Stimulated activated CD4-positive, alpha-beta T cell treated with anti-CD3 and anti-CD28 coated beads, Interleukin-12 subunit alpha, Interleukin-12 subunit beta, amount 100 ng/mL, for 24 hours (primary cell): ENCODE measurements around the gene IER5.
"Not testable (repeated sequence)": the region's sequence is repeated elsewhere in the genome, so short reads cannot be mapped to it uniquely, and the experiment has no call there.

ENCODE experiments used
- DNase-seq, 2 experiments: peaks; one replicate each; pipeline ENCODE4 v3.0.0-alpha.2; 2020; ENCODE audit warnings: low read depth in 2 of 2

Gene IER5

DNA sequence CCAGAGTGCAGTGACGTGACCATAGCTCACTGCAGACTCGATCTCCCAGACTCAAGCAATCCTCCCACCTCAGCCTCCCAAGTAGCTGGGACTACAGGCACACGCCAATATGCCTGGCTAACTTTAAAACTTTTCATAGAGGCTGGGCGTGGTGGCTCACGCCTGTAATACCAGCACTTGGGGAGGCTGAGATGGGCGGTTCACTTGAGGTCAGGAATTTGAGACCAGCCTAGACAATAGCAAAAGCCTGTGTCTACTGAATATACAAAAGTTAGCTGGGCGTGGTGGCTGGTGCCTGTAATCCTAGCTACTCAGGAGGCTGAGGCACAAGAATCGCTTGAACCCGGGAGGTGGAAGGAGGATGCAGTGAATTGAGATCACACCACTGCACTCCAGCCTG, 27.5 kb downstream of the IER5 start:
- not testable (repeated sequence) for DNase-seq

DNA sequence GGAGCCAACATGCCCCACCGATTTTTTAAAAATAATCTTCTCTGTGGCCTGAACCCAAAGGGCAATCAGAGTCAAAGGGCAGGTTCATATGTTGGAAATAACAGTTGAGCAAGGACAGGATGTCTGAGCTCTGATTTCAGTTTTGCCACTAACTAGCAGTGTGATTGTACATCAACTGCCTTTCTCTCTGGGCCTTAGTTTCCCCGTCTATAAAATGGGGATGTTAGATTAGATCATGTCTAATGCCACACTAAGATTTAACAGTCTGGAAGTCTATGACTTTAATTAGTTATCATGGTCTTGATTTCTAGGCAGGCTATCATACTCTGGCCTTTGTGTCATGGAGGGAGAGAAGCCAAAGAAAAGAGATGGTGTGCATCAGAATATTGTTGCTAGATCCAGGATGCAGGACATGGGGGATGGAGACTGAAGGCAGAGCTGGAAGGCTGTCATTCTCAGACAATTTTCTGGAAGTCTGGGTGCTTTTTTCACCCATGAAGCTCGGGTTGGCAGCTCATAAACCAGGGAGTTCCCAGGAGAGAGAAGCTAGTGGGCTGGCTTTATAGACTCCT, 28.4 kb downstream of the IER5 start:
- DNase-seq, result no peak

GRCh38 chr1:181117648-181118449, 29.3 kb downstream of the IER5 start:
- no peak for DNase-seq

DNA sequence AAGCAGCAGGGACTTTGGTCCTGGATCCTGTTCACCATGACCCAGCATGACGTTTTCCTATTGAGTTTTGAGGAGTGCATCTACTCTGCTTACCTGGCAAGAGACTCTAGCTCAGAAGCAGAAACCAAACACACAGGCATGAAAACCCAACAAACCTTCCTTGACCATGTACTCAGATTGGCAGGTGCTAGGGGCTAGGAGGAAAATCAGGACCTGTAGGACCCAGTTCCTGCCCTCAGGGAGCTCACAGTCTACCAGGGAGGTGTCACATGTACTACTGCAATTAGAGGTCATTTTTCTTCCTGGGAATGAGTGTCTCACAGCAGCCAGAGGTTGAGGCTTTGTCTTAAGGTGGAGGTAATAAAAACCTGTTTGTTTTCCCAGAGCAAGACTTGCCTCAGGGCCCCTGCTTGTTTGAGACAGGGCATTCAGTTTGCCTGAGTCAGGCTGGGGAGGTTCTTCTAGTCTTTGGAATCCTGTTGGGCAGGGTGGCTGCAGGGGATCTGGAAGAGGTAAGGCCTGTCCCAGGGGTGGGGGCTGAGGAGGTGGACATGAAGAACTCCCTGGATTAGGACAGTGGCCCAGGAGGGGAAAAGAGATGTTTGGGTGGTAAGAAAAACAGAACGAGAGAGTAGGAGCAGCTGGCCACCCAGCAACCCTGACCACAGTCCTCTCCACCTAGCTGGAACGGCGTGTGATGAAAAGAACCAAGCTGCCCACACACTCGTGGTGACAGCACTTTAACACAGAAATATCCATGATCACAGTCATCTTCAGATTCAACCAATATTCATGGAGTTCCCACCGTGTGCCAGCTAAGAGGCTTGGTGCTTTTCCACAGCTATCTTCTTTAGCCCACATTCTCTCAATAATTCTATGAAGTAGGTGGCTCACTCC, 30.8 kb downstream of the IER5 start:
- DNase-seq, result no peak

DNA sequence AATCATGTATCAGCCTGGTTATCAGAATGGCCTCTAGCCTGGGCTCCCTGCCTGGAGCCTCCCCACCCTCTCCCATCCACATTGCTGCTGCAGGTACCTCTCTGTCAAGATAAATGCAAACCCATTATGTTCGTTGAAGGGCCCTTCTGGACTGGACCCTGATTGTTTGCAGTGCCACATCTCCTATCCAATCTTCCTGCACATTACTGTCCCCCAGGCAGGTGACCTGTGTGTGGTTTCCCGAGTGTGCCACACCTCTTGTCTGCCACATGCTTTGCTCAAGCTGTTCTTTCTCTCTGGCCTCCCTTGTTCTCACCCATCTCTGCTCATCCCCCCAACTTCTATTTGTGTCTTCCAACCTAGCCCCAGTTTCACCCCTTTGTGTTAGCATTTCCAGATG, 32.4 kb downstream of the IER5 start:
- no peak for DNase-seq

- no peak for DNase-seq
Observed at GRCh38 chr1:181121498-181121897, 33.0 kb downstream of the IER5 start.

- DNase-seq, result no peak
Observed at GRCh38 chr1:181122222-181122621, 33.7 kb downstream of the IER5 start.

- DNase-seq, result no peak
Observed at GRCh38 chr1:181123173-181123572, 34.7 kb downstream of the IER5 start.

GRCh38 chr1:181124291-181124751, 35.8 kb downstream of the IER5 start:
- no peak for DNase-seq

- no peak for DNase-seq
Observed at GRCh38 chr1:181126289-181126688, 37.8 kb downstream of the IER5 start.

- DNase-seq, result no peak
Observed at GRCh38 chr1:181126871-181127587, 38.5 kb downstream of the IER5 start.

GRCh38 chr1:181127898-181128453, 39.5 kb downstream of the IER5 start:
- DNase-seq, result no peak

DNA sequence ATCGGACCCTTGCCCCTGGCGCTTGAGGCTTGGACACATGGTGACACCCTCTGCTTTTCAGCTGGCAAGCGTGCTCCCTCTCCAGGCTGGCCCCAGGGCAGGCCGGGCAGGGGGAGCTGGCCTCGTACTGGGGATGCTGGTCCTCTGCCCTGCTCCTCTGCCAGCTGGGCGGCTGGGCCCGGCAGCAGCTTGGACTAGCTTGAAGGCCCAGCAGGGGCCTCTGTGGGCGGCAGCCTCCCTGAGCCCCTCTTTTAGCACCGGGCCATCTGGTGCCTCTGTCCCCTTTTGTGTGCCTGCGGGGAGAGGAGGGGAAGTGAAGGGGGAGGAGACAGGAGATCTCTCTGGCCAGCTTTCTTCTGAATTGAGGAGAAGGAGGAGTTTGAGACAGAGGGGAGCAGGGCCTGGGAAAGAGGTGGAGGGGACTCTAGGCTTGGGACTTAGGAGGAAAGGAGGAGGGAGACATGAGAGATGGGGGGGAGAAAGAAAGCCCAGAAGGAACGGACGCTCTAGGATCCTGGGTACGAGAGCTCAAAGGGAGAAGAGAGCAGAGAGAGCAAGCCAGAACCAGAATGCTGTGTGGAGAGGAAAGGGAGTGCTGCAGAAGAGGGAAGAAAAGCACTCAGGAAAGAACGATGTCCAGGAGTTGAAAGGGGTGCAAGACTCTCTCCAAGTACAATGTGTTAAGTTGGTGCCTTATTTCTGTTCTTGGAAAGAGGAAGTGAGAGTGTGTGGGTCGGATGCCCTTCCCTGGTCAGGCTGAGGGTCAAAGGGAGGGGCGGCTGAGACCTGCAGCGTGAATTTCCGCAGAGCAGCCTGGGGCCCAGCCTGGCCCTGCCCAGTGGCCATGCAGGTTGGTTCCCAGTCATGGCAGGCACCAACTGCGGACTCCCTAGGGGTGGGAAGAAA, 40.3 kb downstream of the IER5 start:
- DNase-seq, result no peak

- no peak for DNase-seq
Observed at GRCh38 chr1:181129771-181130606, 41.5 kb downstream of the IER5 start.

DNA sequence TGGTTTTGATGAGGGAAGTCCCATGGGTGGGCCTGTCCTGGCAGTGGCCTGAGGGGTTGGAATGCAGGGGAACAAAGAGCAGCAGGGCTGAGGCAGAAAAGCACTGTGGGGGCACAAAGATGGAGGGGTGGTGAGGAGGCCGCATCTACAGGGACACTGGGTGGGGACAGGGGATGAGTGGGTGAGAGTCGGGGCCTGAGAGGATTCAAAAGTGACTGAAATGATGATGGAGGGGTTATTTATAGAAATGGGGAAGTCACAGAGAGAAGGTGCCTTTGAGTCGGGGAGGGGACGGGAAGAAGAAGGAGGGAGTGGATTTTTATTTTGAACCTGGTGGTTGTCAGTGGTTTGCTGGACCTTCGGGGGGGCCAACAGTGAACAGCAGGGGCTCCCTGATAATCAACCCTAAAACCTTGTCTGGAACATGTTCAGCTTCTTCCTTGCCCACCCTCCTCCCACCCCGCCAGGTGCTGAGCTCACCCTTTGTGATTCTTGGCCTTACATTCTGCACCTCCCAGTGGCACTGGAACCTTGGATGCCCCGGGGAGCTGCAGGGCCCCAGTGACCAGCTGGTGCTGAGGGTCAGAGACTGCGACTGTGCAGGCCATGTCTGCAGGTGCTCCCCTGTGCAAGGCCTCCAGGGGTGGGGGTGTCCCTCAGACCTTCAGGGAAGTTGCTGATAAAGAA, 42.9 kb downstream of the IER5 start:
- no peak for DNase-seq

GRCh38 chr1:181133441-181133951, 45.0 kb downstream of the IER5 start:
- DNase-seq, result no peak

- no peak for DNase-seq
Observed at GRCh38 chr1:181133969-181134418, 45.5 kb downstream of the IER5 start.
